NCI-H1417 treated with DMSO at 0.1 percent for 48 hours (cell line): Measurements from ENCODE around the gene PRSS3.
"Not testable (repeated sequence)": the region's sequence is repeated elsewhere in the genome, so short reads cannot be mapped to it uniquely, and the experiment has no call there.

ENCODE experiments used
- DNase-seq: peaks from one replicate; lab custom pipeline; 2025; lab: John Stamatoyannopoulos, UW

Gene PRSS3

DNA sequence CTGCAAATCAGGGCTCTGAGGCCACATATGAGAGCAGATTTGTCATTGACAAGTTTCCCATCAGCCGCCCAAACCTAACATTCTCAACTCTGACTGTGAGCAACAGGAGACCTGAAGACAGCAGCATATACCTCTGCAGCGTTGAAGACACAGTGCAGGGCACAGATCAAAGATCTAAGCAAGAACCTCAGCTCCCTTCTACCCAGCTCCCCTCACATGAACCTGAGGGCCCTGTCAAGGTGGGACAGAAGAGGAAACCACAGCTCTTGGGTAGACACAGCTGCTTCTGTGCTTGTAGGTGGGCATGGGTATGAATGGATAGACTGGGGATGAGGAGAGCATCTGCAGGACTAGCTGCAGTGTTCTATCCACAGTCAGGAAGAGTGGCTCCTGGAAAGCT, 8.7 kb upstream of the PRSS3 start:
- DNase-seq: no peak

- no peak for DNase-seq
Observed at GRCh38 chr9:33787839-33788238, 7.5 kb upstream of the PRSS3 start.

GRCh38 chr9:33789429-33789828, 5.9 kb upstream of the PRSS3 start:
- not testable (repeated sequence) for DNase-seq

- DNase-seq: no peak
Observed at GRCh38 chr9:33791117-33791516, 4.2 kb upstream of the PRSS3 start.

- DNase-seq: not testable (repeated sequence)
Observed at GRCh38 chr9:33793496-33793895, 1.9 kb upstream of the PRSS3 start.

- no peak for DNase-seq
Observed at GRCh38 chr9:33794560-33794959, 801 bp upstream of the PRSS3 start.

DNA sequence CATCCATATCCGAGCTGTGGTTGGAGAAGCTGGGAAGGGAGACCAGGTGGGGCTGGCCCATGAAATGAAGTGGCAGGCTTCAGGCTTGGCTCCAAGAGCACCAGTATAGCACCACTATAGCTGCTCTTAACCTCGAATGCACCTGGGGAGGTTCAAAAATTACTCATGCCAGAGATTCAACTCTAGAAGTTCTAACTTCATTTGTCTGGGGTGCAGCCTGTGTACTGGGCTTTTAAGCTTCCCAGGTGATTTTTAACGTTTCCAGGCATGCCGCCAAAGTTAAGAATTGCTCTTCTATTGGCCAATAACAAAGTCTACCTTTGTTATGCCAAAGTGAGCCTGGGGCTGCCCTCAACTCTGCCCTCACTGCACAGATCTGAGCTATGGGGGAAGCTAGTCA, 458 bp downstream of the PRSS3 start:
- DNase-seq: no peak

GRCh38 chr9:33796679-33797078, 1.3 kb downstream of the PRSS3 start:
- DNase-seq: not testable (repeated sequence)

DNA sequence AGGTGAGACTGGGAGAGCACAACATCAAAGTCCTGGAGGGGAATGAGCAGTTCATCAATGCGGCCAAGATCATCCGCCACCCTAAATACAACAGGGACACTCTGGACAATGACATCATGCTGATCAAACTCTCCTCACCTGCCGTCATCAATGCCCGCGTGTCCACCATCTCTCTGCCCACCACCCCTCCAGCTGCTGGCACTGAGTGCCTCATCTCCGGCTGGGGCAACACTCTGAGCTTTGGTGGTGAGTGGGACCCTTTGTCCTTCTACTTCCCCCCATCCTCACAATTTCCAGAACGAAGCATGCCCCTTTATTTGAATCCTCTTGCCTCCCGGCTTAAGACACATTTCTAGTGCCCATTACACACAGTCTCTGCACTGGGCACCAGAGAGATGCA, 2.5 kb downstream of the PRSS3 start:
- no peak for DNase-seq

- no peak for DNase-seq
Observed at GRCh38 chr9:33798545-33798944, 3.2 kb downstream of the PRSS3 start.

DNA sequence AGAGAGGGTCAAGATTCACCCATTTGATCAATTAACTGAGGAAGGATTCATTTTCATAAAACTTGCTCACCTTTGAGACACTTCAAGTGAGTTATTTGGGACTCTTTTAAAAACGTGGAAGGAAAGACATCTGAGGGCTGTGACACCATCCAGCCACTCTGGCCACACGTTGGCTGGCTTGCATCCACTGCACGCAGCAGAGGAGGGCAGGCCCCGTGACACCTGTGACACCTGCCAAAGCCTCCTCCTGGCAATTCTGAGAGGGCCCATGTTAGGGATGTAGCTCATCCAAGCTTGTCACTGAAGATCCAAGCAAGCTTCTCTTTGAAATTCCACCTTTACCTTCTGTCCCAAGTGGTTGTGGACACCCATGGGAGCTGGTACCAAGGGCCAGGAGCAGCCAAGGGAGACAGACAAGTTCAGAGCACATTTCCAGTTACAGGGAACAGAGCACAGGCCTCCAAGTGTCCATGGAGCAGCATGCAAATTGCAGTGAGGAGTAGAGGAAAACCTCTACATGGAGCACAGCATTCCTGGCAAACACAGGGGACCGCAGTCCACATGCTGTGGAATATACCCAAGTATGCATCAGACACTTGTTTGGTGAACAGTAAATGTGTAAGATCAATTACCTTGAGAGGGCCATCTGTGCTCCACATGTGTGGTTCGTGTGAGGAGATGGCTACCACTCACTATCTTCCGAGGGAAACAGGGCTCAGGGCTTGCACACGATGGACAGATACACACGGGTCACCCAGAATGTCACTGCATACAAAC, 4.8 kb downstream of the PRSS3 start:
- DNase-seq: no peak

GRCh38 chr9:33800886-33801285, 5.5 kb downstream of the PRSS3 start:
- DNase-seq: no peak

- DNase-seq: not testable (repeated sequence)
Observed at GRCh38 chr9:33801943-33802500, 6.7 kb downstream of the PRSS3 start.

GRCh38 chr9:33804196-33804595, 8.8 kb downstream of the PRSS3 start:
- DNase-seq: not testable (repeated sequence)

GRCh38 chr9:33807156-33807555, 11.8 kb downstream of the PRSS3 start:
- DNase-seq: not testable (repeated sequence)

DNA sequence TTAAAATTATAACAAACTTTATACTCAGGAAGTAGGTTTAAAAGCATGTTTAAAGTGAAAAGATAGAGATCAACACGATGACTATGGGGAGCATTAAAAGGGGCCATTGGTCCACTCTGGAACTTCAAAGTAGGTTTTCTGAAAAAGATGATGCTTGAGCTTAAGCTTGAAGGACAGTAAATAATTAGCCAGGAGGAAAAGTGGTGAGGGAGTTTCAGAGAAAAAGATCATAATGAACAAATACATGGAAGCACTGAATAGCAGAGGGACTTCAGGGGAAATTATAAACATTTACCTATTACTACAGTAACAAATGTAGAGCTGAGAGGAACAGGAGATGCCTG, 13.6 kb downstream of the PRSS3 start:
- DNase-seq: not testable (repeated sequence)

- DNase-seq: no peak
Observed at GRCh38 chr9:33809506-33809905, 14.1 kb downstream of the PRSS3 start.

DNA sequence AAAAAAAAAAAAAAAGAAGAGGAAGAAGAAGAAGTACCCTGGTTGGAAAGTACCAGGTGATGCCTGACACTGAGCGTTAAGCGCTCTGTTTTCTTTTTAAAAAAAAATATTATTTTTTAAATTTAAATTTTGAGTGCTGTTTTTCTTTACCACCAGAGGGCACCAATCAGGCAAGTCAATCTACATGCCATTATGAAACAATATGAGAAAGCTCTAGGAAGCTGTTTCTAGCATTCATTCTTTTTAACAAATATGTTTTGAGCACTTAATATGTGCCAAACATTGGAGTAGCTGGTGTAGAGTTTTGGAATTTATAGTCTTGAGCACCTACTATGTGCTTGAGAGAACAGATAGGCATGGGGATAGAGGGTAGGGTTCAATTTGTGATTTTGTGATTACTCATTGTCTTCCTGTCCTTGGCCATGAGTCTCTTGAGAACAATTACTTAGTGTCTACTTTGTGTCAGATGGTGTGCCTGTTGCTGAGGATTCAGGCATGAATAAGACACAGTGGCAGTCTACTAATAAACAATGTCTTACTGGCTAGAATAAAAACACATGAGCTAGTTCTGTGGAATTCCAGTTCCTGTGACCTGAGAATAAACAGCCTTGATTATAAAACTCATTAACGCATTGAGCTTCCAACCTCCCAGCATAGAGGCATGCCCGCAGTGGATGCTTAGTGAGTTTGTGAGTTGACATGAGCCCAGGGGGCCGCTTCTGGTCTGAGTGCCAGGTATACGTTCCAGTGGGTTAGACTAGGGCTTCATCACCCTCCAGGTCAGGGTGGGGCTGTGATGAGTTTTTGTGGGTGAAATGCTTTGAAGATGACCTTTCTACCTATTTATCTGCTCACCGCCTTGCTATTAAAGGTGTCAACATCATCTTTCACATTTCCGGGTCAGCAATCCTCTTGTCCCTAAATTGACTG, 18.6 kb downstream of the PRSS3 start:
- no peak for DNase-seq

DNA sequence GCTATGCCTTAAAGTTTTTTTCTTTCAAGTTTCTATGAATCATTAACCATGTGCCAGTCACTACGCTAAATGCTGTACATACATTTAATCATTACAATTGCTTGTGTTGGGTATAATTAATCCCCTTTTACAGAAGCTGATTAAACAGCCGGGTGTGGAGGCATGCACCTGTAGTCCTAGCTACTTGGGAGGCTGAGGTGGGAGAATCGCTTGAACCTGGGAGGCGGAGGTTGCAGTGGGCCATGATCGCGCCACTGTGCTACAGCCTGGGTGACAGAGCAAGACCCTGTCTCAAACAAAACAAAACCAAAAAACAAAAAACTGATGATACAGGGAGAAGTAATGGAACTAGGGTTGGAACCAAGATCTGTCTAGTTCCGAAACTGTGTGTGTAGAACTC, 20.4 kb downstream of the PRSS3 start:
- DNase-seq: no peak

DNA sequence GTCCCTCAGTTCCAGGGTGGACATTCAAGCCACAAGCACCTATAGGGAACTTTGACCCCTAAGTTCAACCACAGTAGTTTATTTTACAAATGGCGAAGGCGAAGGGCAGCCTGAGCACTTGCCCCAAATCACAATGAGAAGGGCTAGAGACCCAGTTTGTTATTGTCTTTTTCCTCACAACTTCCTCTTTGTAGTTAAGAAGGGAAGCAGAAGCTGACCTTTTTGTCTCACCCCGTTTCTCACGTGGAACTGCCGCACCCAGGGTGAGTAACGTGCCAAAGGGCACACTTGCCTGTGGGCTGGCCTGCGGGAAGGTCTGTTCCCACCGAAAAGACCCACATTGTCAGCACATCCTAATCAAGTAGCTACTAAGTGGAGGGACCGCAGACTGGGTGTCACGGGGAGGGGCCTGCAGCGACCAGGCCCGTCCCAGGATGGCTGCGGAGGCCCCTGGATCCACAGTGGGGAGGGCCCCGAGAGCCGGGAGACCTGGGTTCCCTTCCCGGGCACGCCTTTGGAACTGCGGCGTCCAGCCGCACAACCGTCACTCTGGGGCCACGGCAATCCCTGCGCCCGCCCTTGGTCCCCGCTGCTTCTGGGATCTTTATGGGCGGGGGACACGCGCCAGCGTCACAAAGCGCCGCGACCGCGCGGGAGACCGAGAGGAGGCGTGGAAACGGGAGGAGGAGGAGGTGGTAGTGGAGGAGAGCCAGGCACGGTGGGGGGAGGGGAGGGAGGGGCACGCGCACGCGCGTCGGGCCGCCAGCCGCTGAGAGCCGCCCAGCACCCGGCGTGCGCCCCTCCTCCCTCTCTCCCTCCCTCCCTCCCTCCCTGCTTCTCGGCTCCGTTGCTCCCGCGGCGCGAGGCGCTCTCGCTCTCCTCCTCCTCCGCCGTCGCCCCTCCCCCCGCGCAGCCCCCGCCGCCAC, 21.2 kb downstream of the PRSS3 start, which contains the start of gene UBE2R2:
UBE2R2 (plus strand) TSS at position 834 of the 926 bp plus-strand sequence. CDS start 598 bp downstream, outside the sequence.
- peak; percentile 46 for DNase-seq

DNA sequence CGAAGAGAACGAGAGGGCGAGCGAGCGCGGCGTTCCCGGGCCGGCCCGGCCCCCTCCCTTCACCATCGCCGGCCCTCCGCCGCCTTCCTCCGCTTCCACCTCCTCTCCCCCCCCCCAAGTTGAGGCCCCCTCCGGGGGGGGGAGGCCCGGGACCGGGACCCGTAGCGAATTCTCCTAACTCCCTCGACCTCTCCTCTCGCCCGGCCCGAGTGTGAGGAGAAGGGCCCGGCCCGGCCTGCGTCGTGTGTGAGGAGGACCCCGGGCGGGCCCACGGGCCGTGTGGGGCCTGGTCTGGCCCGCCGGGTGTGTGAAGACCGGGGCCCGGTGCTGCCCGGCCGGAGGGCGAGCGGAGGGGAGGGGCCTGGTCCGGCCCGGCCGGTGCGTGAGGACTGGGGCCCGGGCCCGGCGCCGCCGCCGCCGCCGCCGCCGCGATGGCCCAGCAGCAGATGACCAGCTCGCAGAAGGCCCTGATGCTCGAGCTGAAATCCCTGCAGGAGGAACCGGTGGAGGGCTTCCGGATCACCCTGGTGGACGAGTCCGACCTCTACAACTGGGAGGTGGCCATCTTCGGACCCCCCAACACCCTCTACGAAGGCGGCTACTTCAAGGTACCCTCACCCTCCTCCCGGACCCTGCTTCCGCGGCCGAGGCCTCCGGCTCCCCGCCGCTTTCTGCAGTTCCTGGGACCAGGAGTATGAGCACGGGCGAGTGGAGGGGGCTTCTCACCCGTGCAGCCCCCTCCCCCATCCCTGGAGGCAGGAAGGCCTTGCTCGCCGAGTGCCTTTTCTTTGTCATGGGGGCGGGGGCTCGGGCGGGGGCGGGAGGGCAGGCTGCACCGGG, 22.2 kb downstream of the PRSS3 start:
- no peak for DNase-seq
